Esophagus muscularis mucosa (tissue), 4 donors: ENCODE measurements around the gene ACLY. TPM values are rescaled to one million over a fixed set of nuclear protein-coding genes. Genes with fewer than 3 reads are reported as not detected.

Experiments
- DNase-seq: peaks from one replicate; pipeline ENCODE4 v3.0.0-alpha.2; 2017; ENCODE audit errors: extremely low spot score
- H3K27ac ChIP-seq, 4 donors: fragments of 200-600 bp; sonication (generic); replicated peaks in 1 of 4; 1 replicate in 3 of 4; 2 replicates in 1 of 4; pipeline ENCODE4 v1.5.1; 2016 to 2019; ENCODE audit warnings: mild to moderate bottlenecking in 1 of 4
- H3K27me3 ChIP-seq, 4 donors: fragments of 200-600 bp; sonication (generic); one replicate each; pipeline versions ENCODE4 v1.5.1 to v1.6.0; 2016 to 2019
- H3K36me3 ChIP-seq, 4 donors: fragments of 200-600 bp; sonication (generic); one replicate each; pipeline ENCODE4 v1.5.1; 2016 to 2019
- H3K4me1 ChIP-seq, 4 donors: fragments of 200-600 bp; sonication (generic); one replicate each; pipeline ENCODE4 v1.5.1; 2016 to 2019
- H3K4me3 ChIP-seq, 4 donors: fragments of 200-600 bp; sonication (generic); 1 replicate in 2 of 4; 2 replicates in 2 of 4; pipeline ENCODE4 v1.5.1; 2016 to 2019; ENCODE audit warnings: mild to moderate bottlenecking in 4 of 4, moderate library complexity in 1 of 4
- H3K9me3 ChIP-seq, 4 donors: fragments of 200-600 bp; sonication (generic); 1 replicate in 3 of 4; 2 replicates in 1 of 4; pipeline ENCODE4 v1.5.1; 2016 to 2019
- EP300 ChIP-seq: sonication (generic); formaldehyde crosslinking; IDR thresholded peaks from one replicate; pipeline ENCODE4 v1.6.1; 2017; ENCODE audit warnings: antibody characterized with exemption
- POLR2A ChIP-seq: fragments of 450-650 bp; IDR thresholded peaks from one replicate; pipeline ENCODE4 v1.6.1; 2017; ENCODE audit warnings: antibody characterized with exemption, moderate library complexity, mild to moderate bottlenecking, low read depth
- POLR2AphosphoS5 ChIP-seq, 2 donors: sonication (generic); formaldehyde crosslinking; IDR thresholded peaks; one replicate each; pipeline ENCODE4 v1.6.1; 2017; ENCODE audit warnings: antibody characterized with exemption in 2 of 2
- WGBS: methylation state at CpG from one replicate; pipeline ENCODE4 v1.1.5; 2018; 5-methylcytosine and 5-hydroxymethylcytosine counted together
- intact Hi-C: fragments of 100-400 bp; cut with DNase I; formaldehyde crosslinking; loops from one replicate; pipeline ENCODE4 v1.15.1; 2023
- total RNA-seq, 4 donors: library from RNA; depleted of rRNA; stranded (reverse); fragments of >200 nt; gene quantifications; one replicate each; pipeline versions ENCODE4 v1.1.0 to v1.2.1, GENCODE V29; 2016
- TF ChIP-seq, protein P1 (sequence below), 3 experiments: fragments of 200-600 bp in 2 of 3; fragments of 450-650 bp in 1 of 3; sonication (generic) in 2 of 3; IDR thresholded peaks; one replicate each; pipeline ENCODE4 v1.5.1; 2017 to 2019; ENCODE audit warnings: antibody characterized with exemption in 3 of 3, mild to moderate bottlenecking in 2 of 3, moderate library complexity in 1 of 3

The ACLY gene
- total RNA-seq, 4 donors from 2014 or later, result 52.3 to 87.7 (median 71.3) TPM

DNA sequence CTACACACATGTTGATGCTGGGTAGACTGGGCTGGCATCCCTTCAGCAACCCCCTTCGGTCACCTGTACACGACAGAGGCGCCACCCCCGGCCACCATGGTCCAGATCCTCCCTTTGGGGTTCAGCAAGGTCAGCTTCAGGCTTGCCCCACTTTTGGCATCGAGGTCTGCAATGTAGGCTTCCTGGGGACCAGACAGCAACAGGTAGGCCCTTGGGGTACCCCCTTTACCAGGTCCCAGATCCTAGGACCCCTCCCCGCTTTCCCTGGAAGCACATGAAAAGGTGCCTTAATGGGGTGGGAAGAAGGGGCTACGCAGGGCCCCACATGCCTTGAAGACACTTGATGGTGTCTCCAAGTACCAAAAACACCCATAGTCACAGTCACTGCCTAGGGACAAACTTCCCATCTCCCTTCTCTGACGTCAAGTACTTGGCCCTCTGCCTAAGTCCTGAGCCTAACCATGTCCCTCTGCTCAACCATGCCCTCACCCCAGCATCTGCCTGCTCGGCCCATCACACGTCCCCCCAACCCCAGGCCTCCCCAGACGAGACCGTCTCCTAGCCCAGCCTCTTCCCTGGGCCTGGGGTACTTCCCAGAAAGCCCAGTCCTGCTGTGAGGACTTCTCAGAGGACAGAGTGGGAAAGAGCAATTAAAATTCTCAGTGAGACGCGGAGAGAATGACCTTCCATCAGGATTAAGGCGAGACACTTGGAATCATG is 12.1 kb downstream of the ACLY start:
- Histone ChIP-seq H3K9me3 (no peaks in the 10 kb centered on the region), H3K36me3 (peaks cover 53 to 100% (median 97%) of the 10 kb centered on the region in 4 donors), H3K4me1 (no peaks in the 10 kb centered on the region), H3K4me3 (no peak overlapping the region), H3K27me3 (no peaks in the 10 kb centered on the region), H3K27ac (no peak overlapping the region)
- DNase-seq, result no peak
- WGBS, result 87% methylated on average over 15 of the region's 15 CpGs
- no peak for TF ChIP-seq POLR2A
- TF ChIP-seq POLR2AphosphoS5 (IDR thresholded peaks at IDR 0.05), result no peak
- TF ChIP-seq EP300, result no peak
- TF ChIP-seq, protein P1, sequence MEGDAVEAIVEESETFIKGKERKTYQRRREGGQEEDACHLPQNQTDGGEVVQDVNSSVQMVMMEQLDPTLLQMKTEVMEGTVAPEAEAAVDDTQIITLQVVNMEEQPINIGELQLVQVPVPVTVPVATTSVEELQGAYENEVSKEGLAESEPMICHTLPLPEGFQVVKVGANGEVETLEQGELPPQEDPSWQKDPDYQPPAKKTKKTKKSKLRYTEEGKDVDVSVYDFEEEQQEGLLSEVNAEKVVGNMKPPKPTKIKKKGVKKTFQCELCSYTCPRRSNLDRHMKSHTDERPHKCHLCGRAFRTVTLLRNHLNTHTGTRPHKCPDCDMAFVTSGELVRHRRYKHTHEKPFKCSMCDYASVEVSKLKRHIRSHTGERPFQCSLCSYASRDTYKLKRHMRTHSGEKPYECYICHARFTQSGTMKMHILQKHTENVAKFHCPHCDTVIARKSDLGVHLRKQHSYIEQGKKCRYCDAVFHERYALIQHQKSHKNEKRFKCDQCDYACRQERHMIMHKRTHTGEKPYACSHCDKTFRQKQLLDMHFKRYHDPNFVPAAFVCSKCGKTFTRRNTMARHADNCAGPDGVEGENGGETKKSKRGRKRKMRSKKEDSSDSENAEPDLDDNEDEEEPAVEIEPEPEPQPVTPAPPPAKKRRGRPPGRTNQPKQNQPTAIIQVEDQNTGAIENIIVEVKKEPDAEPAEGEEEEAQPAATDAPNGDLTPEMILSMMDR (IDR thresholded peaks at IDR 0.05), result no peak
- intact Hi-C loops, result no loop called here

DNA sequence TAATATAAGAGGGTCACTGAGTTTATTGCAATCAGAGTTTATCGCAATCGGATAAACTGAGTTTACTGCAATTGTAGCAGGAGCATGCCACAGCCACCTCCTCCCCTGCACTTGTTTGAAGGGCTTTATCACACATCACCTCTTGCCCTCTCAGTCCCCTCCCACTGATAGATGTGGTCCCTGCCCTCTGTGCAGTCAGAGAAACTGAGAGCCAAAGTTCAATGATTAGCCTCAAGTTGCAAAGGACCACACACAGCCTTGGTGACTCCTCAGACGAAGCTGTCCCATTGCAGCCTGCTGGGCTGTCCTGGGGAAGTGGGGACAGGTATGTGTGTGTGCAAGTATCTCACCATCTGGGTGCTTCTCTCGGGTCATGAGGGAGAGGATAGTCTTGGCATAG is 13.6 kb downstream of the ACLY start:
- Histone ChIP-seq H3K9me3 (no peaks in the 10 kb centered on the region), H3K27ac (no peak overlapping the region), H3K27me3 (no peaks in the 10 kb centered on the region), H3K4me1 (no peaks in the 10 kb centered on the region), H3K4me3 (no peak overlapping the region), H3K36me3 (peaks cover 50 to 100% (median 97%) of the 10 kb centered on the region in 4 donors)
- DNase-seq, result no peak
- WGBS, result 95% methylated on average over 3 of the region's 4 CpGs
- TF ChIP-seq, protein P1 (IDR thresholded peaks at IDR 0.05), result no peak
- no peak for TF ChIP-seq POLR2A
- TF ChIP-seq EP300, result no peak
- TF ChIP-seq POLR2AphosphoS5 (IDR thresholded peaks at IDR 0.05), result no peak
- intact Hi-C loops, result no loop called here

DNA sequence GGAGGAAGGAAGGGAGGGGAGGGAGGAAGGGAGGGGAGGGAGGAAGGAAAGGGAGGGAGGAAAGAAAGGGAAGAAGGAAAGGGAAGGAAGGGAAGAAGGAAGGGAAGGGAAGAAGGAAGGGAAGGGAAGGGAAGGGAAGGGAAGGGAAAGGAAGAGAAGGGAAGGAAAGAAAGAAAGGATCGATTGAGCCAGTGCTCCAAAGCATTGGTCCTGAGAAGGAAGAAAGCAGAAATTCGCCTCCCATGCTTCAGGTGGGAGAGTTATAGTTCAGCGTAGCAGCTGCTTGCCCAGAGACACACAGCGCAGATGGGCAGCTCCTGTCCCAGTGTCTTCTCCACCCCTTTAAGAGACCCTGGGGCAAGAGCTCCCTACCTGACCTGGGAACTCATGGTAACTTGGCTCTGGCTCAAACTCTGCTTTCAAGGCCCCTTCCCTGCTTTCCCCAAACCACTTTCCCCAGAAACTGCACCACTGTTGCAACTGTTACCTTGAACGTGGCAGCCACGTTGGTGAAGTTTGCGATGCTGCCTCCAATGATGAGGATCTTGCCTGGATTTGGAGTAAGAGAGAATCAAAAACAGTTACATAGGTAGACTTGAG is 14.4 kb downstream of the ACLY start:
- no peaks in the 10 kb centered on the region for H3K9me3 ChIP-seq
- no peaks in the 10 kb centered on the region for H3K27me3 ChIP-seq
- H3K4me3 ChIP-seq, result no peak overlapping the region
- TF ChIP-seq EP300, result no peak
- TF ChIP-seq, protein P1 (IDR thresholded peaks at IDR 0.05), result no peak
- intact Hi-C loops, result no loop called here
- DNase-seq, result no peak
- H3K36me3 ChIP-seq, result peaks cover 43 to 100% (median 96%) of the 10 kb centered on the region in 4 donors
- H3K4me1 ChIP-seq, result no peaks in the 10 kb centered on the region
- H3K27ac ChIP-seq, result no peak overlapping the region
- 92% methylated on average over 7 of the region's 7 CpGs for WGBS

DNA sequence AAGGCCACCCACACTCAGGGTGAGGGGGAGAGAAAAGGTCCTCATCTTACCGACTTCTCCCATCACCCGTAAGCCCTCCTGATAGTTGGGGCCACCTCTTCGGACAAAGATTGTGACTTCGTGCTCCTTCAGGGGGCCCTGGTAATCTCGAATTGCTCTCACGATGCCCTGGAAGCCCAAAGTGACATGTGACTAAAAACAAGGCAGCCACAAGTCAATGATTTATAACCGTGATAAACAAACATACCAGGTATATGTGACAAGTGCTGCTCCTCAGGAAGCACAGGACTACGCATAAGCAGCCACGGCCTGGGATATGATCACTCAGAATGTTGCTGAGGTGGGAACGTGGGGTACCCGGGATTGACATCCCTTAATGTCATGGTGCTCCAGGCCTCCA is 17.1 kb downstream of the ACLY start:
- no peak for DNase-seq
- Histone ChIP-seq H3K27me3 (no peaks in the 10 kb centered on the region), H3K27ac (no peak overlapping the region), H3K36me3 (peaks cover 54 to 100% (median 97%) of the 10 kb centered on the region in 4 donors), H3K4me1 (no peaks in the 10 kb centered on the region), H3K4me3 (no peak overlapping the region), H3K9me3 (no peaks in the 10 kb centered on the region)
- intact Hi-C loops, result no loop called here
- WGBS, result 83% methylated on average over 11 of the region's 11 CpGs
- TF ChIP-seq, protein P1 (IDR thresholded peaks at IDR 0.05), result no peak
